CD14-positive monocyte (primary cell): ENCODE measurements around the gene TRMO. TPM values are rescaled to one million over a fixed set of nuclear protein-coding genes. Genes with fewer than 3 reads are reported as not detected.
A peak's percentile ranks its signal among the peaks of the same experiment; 100 is the strongest.

Experiments used
- DNase-seq, 3 donors: peaks; one replicate each; pipeline ENCODE4 v3.0.0-alpha.2; 2011 to 2022
- H2AFZ ChIP-seq: 2 replicates; pipeline ENCODE4 v1.6.0; 2012; ENCODE audit warnings: mild to moderate bottlenecking, low read depth, low read length, inconsistent platforms; ENCODE audit not compliant: insufficient read depth, poor library complexity, severe bottlenecking
- H3K27ac ChIP-seq, 2 donors: 1 replicate in 1 of 2; 2 replicates in 1 of 2; pipeline ENCODE4 v1.5.1; 2012 to 2013; ENCODE audit warnings: low read length in 2 of 2, control low read depth in 1 of 2, inconsistent platforms in 1 of 2, low read depth in 1 of 2, mild to moderate bottlenecking in 1 of 2
- H3K27me3 ChIP-seq, 2 donors: one replicate each; pipeline versions ENCODE4 v1.6.0 to v1.6.1; 2011 to 2013; ENCODE audit warnings: low read length in 2 of 2; ENCODE audit not compliant: control insufficient read depth in 2 of 2, insufficient read depth in 2 of 2
- H3K36me3 ChIP-seq, 2 donors: replicated peaks in 1 of 2; 1 replicate in 1 of 2; 2 replicates in 1 of 2; pipeline versions ENCODE4 v1.5.1 to v1.6.1; 2012 to 2013; ENCODE audit warnings: low read length in 2 of 2, control low read depth in 1 of 2, inconsistent platforms in 1 of 2, mild to moderate bottlenecking in 1 of 2; ENCODE audit not compliant: insufficient read depth in 2 of 2, control insufficient read depth in 1 of 2
- H3K4me1 ChIP-seq, 2 donors: 1 replicate in 1 of 2; 2 replicates in 1 of 2; pipeline versions ENCODE4 v1.5.1 to v1.6.1; 2012 to 2013; ENCODE audit warnings: low read length in 2 of 2, control low read depth in 1 of 2, inconsistent platforms in 1 of 2, mild to moderate bottlenecking in 1 of 2, moderate library complexity in 1 of 2; ENCODE audit not compliant: insufficient read depth in 2 of 2, control insufficient read depth in 1 of 2
- H3K4me2 ChIP-seq: replicated peaks from 2 replicates; pipeline ENCODE3; 2012; ENCODE audit warnings: low read length, moderate library complexity, mild to moderate bottlenecking; ENCODE audit not compliant: poor library complexity, severe bottlenecking; ENCODE audit errors: extremely low read depth
- H3K4me3 ChIP-seq, 3 experiments: fragments of 200-600 bp in 1 of 3; sonication (generic) in 1 of 3; replicated peaks in 1 of 3; 1 replicate in 2 of 3; 2 replicates in 1 of 3; pipeline ENCODE4 v1.5.1; 2011 to 2013; ENCODE audit warnings: low read length in 3 of 3, mild to moderate bottlenecking in 3 of 3, control low read depth in 2 of 3, low read depth in 2 of 3, inconsistent platforms in 1 of 3, moderate library complexity in 1 of 3
- H3K79me2 ChIP-seq: 2 replicates; pipeline ENCODE4 v1.6.0; 2012; ENCODE audit warnings: mild to moderate bottlenecking, control low read depth, inconsistent platforms, low read length, moderate library complexity; ENCODE audit not compliant: insufficient read depth
- H3K9ac ChIP-seq: 2 replicates; pipeline ENCODE4 v1.6.0; 2017; ENCODE audit warnings: low read length, mild to moderate bottlenecking; ENCODE audit not compliant: insufficient read depth, poor library complexity, severe bottlenecking
- H3K9me3 ChIP-seq, 2 donors: replicated peaks in 1 of 2; 1 replicate in 1 of 2; 2 replicates in 1 of 2; pipeline versions ENCODE4 v1.5.1 to v1.6.1; 2012 to 2013; ENCODE audit warnings: low read length in 2 of 2, control low read depth in 1 of 2; ENCODE audit not compliant: control insufficient read depth in 1 of 2, insufficient read depth in 1 of 2
- H4K20me1 ChIP-seq: 2 replicates; pipeline ENCODE4 v1.6.0; 2012; ENCODE audit warnings: mild to moderate bottlenecking, low read length, control low read depth, moderate library complexity; ENCODE audit not compliant: insufficient read depth
- H3K27ac Mint-ChIP-seq, 7 donors: one replicate each; pipeline ENCODE4 v1.8.0; 2020; ENCODE audit warnings: mild to moderate bottlenecking in 7 of 7, mixed read lengths in 7 of 7, moderate library complexity in 6 of 7, inconsistent platforms in 2 of 7
- H3K27me3 Mint-ChIP-seq, 3 donors: one replicate each; pipeline ENCODE4 v1.8.0; 2021 to 2022; ENCODE audit warnings: low read depth in 3 of 3, mild to moderate bottlenecking in 3 of 3, mixed read lengths in 3 of 3, moderate library complexity in 3 of 3, inconsistent platforms in 1 of 3
- H3K36me3 Mint-ChIP-seq, 2 donors: one replicate each; pipeline ENCODE4 v1.8.0; 2020; ENCODE audit warnings: mixed read lengths in 2 of 2, inconsistent platforms in 1 of 2, mild to moderate bottlenecking in 1 of 2
- H3K4me1 Mint-ChIP-seq: one replicate; pipeline ENCODE4 v1.8.0; 2020; ENCODE audit warnings: mild to moderate bottlenecking, mixed read lengths
- H3K4me3 Mint-ChIP-seq, 2 donors: one replicate each; pipeline ENCODE4 v1.8.0; 2020; ENCODE audit warnings: mild to moderate bottlenecking in 2 of 2, mixed read lengths in 2 of 2, moderate library complexity in 1 of 2
- H3K9me3 Mint-ChIP-seq, 7 donors: one replicate each; pipeline ENCODE4 v1.8.0; 2020 to 2022; ENCODE audit warnings: mixed read lengths in 7 of 7, mild to moderate bottlenecking in 6 of 7, moderate library complexity in 6 of 7, inconsistent platforms in 2 of 7
- CTCF ChIP-seq: fragments of 200-600 bp; IDR thresholded peaks from one replicate; pipeline ENCODE4 v1.8.0; 2022; ENCODE audit warnings: antibody characterized with exemption, mild to moderate bottlenecking
- WGBS: methylation state at CpG from one replicate; pipeline ENCODE4 v1.1.5; 2013; ENCODE audit warnings: missing lambda C conversion rate; ENCODE audit not compliant: insufficient coverage; 5-methylcytosine and 5-hydroxymethylcytosine counted together
- intact Hi-C, 2 donors: fragments of 100-400 bp; cut with micrococcal nuclease; formaldehyde crosslinking; loops; one replicate each; pipeline versions ENCODE4 v1.15.0 to v1.15.1; 2023
- polyA plus RNA-seq, 3 donors: library from polyadenylated mRNA; depleted of rRNA in 1 of 3; unstranded in 2 of 3; stranded (reverse) in 1 of 3; fragments of 300-500 nt in 2 of 3; fragments of >200 nt in 1 of 3; fragmentation: Illumina TruSeq in 2 of 3; gene quantifications; 1 replicate in 2 of 3; 2 replicates in 1 of 3; pipeline ENCODE4 v1.2.3, GENCODE V29; 2012 to 2021

Gene TRMO
- polyA plus RNA-seq, 3 donors: 13.4 to 20.6 (median 13.5) TPM

- peak overlapping the region in 1 of 2 donors; percentile 98 for H3K27ac ChIP-seq
- H4K20me1 ChIP-seq: no peaks in the 10 kb centered on the region
- H3K36me3 ChIP-seq: no peaks in the 10 kb centered on the region
- peaks cover 39 to 54% of the 10 kb centered on the region in 2 donors for H3K4me1 ChIP-seq
- WGBS: no CpG with 5 or more reads among the region's 4 CpGs
- peak; percentile 72 to 79 (median 78) for DNase-seq
- peak overlapping the region in 1 of 3 experiments; percentile 83 for H3K4me3 ChIP-seq
- Mint-ChIP-seq H3K4me1 (peaks cover 41% of the 10 kb centered on the region), H3K4me3 (peak overlapping the region in 1 of 2 donors; percentile 78), H3K36me3 (peaks cover 0 to 4% of the 10 kb centered on the region in 2 donors), H3K27me3 (no peaks in the 10 kb centered on the region), H3K27ac (peak overlapping the region; percentile 70 to 90 (median 85)), H3K9me3 (no peaks in the 10 kb centered on the region)
- H3K27me3 ChIP-seq: no peaks in the 10 kb centered on the region
- no peak overlapping the region for H3K9ac ChIP-seq
- H3K4me2 ChIP-seq: peak overlapping the region; percentile 79
- H3K79me2 ChIP-seq: peaks cover 26% of the 10 kb centered on the region
- no peaks in the 10 kb centered on the region for H3K9me3 ChIP-seq
- peak overlapping the region; percentile 32 for H2AFZ ChIP-seq
- intact Hi-C loops: loop anchor here (5.0 to 10.0 kb wide), 6 partner anchors 63 to 333 kb away; partner anchors contain the start of genes TBC1D2 (in 2 of the 2), NANS (in 1 of the 2), NCBP1 (in 1 of the 2) and TSTD2 (in 1 of the 2)
- no peak for TF ChIP-seq CTCF
These were observed 2.1 kb upstream of the TRMO start for GRCh38 chr9:97924386-97924785.

- H3K9ac ChIP-seq: no peak overlapping the region
- H2AFZ ChIP-seq: peak overlapping the region; percentile 32
- H3K4me1 Mint-ChIP-seq: peaks cover 48% of the 10 kb centered on the region
- H3K27ac Mint-ChIP-seq: peak overlapping the region; percentile 70 to 90 (median 85)
- 0% methylated on average over 4 of the region's 8 CpGs for WGBS
- H3K4me1 ChIP-seq: peaks cover 39 to 54% of the 10 kb centered on the region in 2 donors
- H3K36me3 ChIP-seq: no peaks in the 10 kb centered on the region
- TF ChIP-seq CTCF: peak; percentile 97
- H4K20me1 ChIP-seq: no peaks in the 10 kb centered on the region
- H3K9me3 ChIP-seq: no peaks in the 10 kb centered on the region
- H3K36me3 Mint-ChIP-seq: peaks cover 6 to 7% of the 10 kb centered on the region in 2 donors
- H3K27me3 ChIP-seq: no peaks in the 10 kb centered on the region
- no peaks in the 10 kb centered on the region for H3K27me3 Mint-ChIP-seq
- H3K4me2 ChIP-seq: peak overlapping the region; percentile 79
- intact Hi-C loops: loop anchor here (2.0 to 10.0 kb wide), 7 partner anchors 17 to 334 kb away; partner anchors contain the start of genes TBC1D2 (in 2 of the 2), NANS (in 1 of the 2), NCBP1 (in 1 of the 2) and TSTD2 (in 1 of the 2)
- DNase-seq: peak; percentile 56 to 64 (median 57)
- H3K4me3 ChIP-seq: peak overlapping the region; percentile 6 to 83 (median 27)
- no peaks in the 10 kb centered on the region for H3K9me3 Mint-ChIP-seq
- peaks cover 34% of the 10 kb centered on the region for H3K79me2 ChIP-seq
- H3K27ac ChIP-seq: peak overlapping the region in 1 of 2 donors; percentile 98
- peak overlapping the region; percentile 4 to 78 for H3K4me3 Mint-ChIP-seq
These were observed 1.3 kb upstream of the TRMO start for GRCh38 chr9:97923529-97924108.
